HepG2 (cell line): ENCODE results near the gene PHACTR1.

ENCODE experiments used
- ASH2L ChIP-seq: fragments of 300-600, 200-600 bp; sonication (generic); IDR thresholded peaks from 2 replicates; pipeline ENCODE4 v1.7.0; 2017; ENCODE audit warnings: low read depth, mild to moderate bottlenecking, moderate library complexity, mixed read lengths, low read length; ENCODE audit not compliant: insufficient read length
- KLF13 ChIP-seq: sonication (generic); formaldehyde crosslinking; IDR thresholded peaks from 2 replicates; pipeline ENCODE4 v1.4.0; 2020; ENCODE audit warnings: mild to moderate bottlenecking, missing genetic modification reagents
- LRRFIP1 ChIP-seq: sonication (generic); formaldehyde crosslinking; conservative IDR thresholded peaks from 2 replicates; pipeline ENCODE4 v1.4.0; 2020; ENCODE audit warnings: missing genetic modification reagents
- PATZ1 ChIP-seq: sonication (generic); formaldehyde crosslinking; IDR thresholded peaks from 2 replicates; pipeline ENCODE4 v1.4.0; 2020; ENCODE audit warnings: missing genetic modification reagents
- POLR2A ChIP-seq, 2 experiments: IDR thresholded peaks; 2 replicates each; pipeline ENCODE4 v1.6.1; 2011; ENCODE audit warnings: low read depth in 2 of 2, low read length in 2 of 2, mild to moderate bottlenecking in 1 of 2, moderate library complexity in 1 of 2; ENCODE audit not compliant: insufficient read depth in 1 of 2
- POLR2AphosphoS5 ChIP-seq: IDR thresholded peaks from 2 replicates; pipeline ENCODE4 v1.6.1; 2012; ENCODE audit warnings: low read depth, low read length
- REST ChIP-seq, 2 experiments: IDR thresholded peaks; 2 replicates each; pipeline ENCODE4 v1.6.1; 2011 to 2012; ENCODE audit warnings: low read length in 2 of 2, borderline replicate concordance in 1 of 2, low read depth in 1 of 2, mild to moderate bottlenecking in 1 of 2, moderate library complexity in 1 of 2
- ZNF629 ChIP-seq: sonication (generic); formaldehyde crosslinking; conservative IDR thresholded peaks from 2 replicates; pipeline ENCODE4 v1.5.0; 2020; ENCODE audit warnings: missing genetic modification reagents

GRCh38 chr6:12776291-12776690 is 59.7 kb downstream of the PHACTR1 start:
- TF ChIP-seq LRRFIP1 (no peak), PATZ1 (CRISPR knock-in tag) (no peak), POLR2AphosphoS5 (no peak), ZNF629 (no peak), KLF13 (CRISPR knock-in tag) (no peak), REST (IDR thresholded peaks at IDR 0.05; ENCODE audit: borderline replicate concordance in 1 of 2, low read depth in 1 of 2, low read length in 2 of 2) (no peak), ASH2L (no peak), POLR2A (IDR thresholded peaks at IDR 0.05; ENCODE audit: insufficient read depth in 1 of 2, low read depth in 2 of 2, low read length in 2 of 2) (no peak)
